ENCODE measurements around the gene LIPT2.

LIPT2 gene

DNA sequence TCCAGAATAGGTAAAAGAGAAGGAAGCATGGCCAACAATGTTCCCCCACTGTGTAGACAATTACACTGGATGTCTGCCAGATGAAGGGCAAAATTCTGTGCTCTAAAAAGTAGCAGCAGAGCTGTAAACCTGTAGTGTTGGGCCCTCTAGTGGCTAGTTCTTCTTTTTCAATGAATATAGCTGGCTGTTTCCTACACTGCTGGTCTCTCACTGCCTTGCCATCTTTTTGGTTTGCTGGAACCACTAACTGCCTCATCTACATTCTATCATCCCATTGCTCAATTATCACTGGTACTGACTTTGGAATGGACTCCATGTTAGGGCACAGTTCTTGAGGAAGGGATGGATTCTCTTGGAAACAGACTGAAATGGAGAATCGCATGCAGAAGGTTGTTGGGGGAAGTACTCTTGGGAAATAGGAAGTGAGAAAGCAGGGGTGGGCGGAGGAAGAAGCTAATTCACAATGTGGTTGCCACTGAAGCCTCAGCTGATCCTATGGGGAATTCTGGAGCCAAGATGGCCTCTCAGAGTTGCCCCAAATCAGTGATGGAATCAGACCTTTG lies 44.1 kb downstream of the LIPT2 start:
- peak overlapping the region; percentile 19 for H2AFZ ChIP-seq (ENCODE audit: low read length)
- H3K4me2 ChIP-seq (ENCODE audit: insufficient read depth, low read length, poor library complexity, severe bottlenecking) = no peak overlapping the region
- WGBS, 2 donors (ENCODE audit: extremely low coverage in 2 of 2, insufficient read length in 2 of 2, insufficient replicate concordance in 1 of 2) = no CpG with 5 or more reads among the region's 2 CpGs
- no peaks in the 10 kb centered on the region for H3K4me1 ChIP-seq (ENCODE audit: control insufficient read depth in 2 of 2, insufficient read depth in 1 of 2, low read depth in 1 of 2, low read length in 2 of 2)
- H3K18ac ChIP-seq (ENCODE audit: low read length) = no peak overlapping the region
- H3K36me3 ChIP-seq (replicated peaks in 1 of 2; ENCODE audit: control insufficient read depth in 2 of 2, insufficient read depth in 2 of 2, low read length in 2 of 2) = no peaks in the 10 kb centered on the region
- no peak overlapping the region for H3K23ac ChIP-seq (ENCODE audit: low read depth, low read length, poor library complexity)
- no peak overlapping the region for H3K9ac ChIP-seq (ENCODE audit: low read depth, low read length, poor library complexity)
- no peak overlapping the region for H4K91ac ChIP-seq (ENCODE audit: low read depth, low read length, poor library complexity)
- no peaks in the 10 kb centered on the region for H3K9me3 ChIP-seq (replicated peaks in 1 of 2; ENCODE audit: control insufficient read depth in 2 of 2, insufficient read depth in 1 of 2, low read depth in 1 of 2, low read length in 2 of 2)
- no peak overlapping the region for H2AK5ac ChIP-seq (ENCODE audit: low read depth, low read length)
- DNase-seq (ENCODE audit: low spot score) = peak; percentile 30
- no peak overlapping the region for H3K4me3 ChIP-seq (ENCODE audit: low read length in 2 of 2)
- H4K8ac ChIP-seq (ENCODE audit: low read depth, low read length) = no peak overlapping the region
- no peak overlapping the region for H2BK15ac ChIP-seq (ENCODE audit: low read length)
- no peaks in the 10 kb centered on the region for H3K79me1 ChIP-seq (ENCODE audit: low read depth, low read length)
- no peak overlapping the region for H2BK12ac ChIP-seq (ENCODE audit: low read length)
- no peak overlapping the region for H3K4ac ChIP-seq (ENCODE audit: low read length)
- no peak overlapping the region for H3K27ac ChIP-seq (replicated peaks; ENCODE audit: low read length)
- H2BK120ac ChIP-seq (ENCODE audit: low read depth, low read length) = no peak overlapping the region
- H2BK5ac ChIP-seq (ENCODE audit: low read length) = no peak overlapping the region
- peaks cover 0 to 7% (median 0%) of the 10 kb centered on the region in 3 experiments for H3K27me3 ChIP-seq (ENCODE audit: control insufficient read depth in 3 of 3, insufficient read depth in 3 of 3, low read depth in 1 of 3, low read length in 3 of 3)
- H3K14ac ChIP-seq (ENCODE audit: low read length) = no peak overlapping the region

DNA sequence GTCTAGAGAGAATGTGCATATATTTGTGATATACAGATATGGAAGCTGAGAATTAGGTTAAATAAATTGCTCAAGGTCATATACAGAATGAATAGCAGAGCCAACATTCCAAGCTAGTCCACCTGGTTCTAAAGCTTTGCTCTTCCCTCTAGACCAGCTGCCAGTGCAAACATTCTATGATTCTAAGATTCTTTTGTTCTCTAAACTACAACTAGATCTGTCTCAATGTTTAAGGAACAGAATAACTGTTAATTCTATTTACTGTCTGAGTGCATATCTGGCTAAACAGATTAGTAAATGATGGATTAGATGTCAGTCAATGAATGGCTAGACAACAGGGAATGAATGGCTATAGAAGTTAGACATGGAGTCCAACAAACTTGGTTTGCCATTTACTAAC lies 45.8 kb downstream of the LIPT2 start:
- Histone ChIP-seq H4K8ac (ENCODE audit: low read depth, low read length) (no peak overlapping the region), H3K9ac (ENCODE audit: low read depth, low read length, poor library complexity) (no peak overlapping the region), H3K14ac (ENCODE audit: low read length) (no peak overlapping the region), H3K4me1 (ENCODE audit: control insufficient read depth in 2 of 2, insufficient read depth in 1 of 2, low read depth in 1 of 2, low read length in 2 of 2) (peaks cover 0 to 2% of the 10 kb centered on the region in 2 donors), H3K27me3 (ENCODE audit: control insufficient read depth in 3 of 3, insufficient read depth in 3 of 3, low read depth in 1 of 3, low read length in 3 of 3) (peaks cover 0 to 7% (median 0%) of the 10 kb centered on the region in 3 experiments), H3K4ac (ENCODE audit: low read length) (no peak overlapping the region), H3K79me1 (ENCODE audit: low read depth, low read length) (no peaks in the 10 kb centered on the region), H2AFZ (ENCODE audit: low read length) (no peak overlapping the region), H3K4me2 (ENCODE audit: insufficient read depth, low read length, poor library complexity, severe bottlenecking) (no peak overlapping the region), H2BK5ac (ENCODE audit: low read length) (no peak overlapping the region), H2BK120ac (ENCODE audit: low read depth, low read length) (no peak overlapping the region), H2BK12ac (ENCODE audit: low read length) (no peak overlapping the region), H2AK5ac (ENCODE audit: low read depth, low read length) (no peak overlapping the region), H3K27ac (replicated peaks; ENCODE audit: low read length) (no peak overlapping the region), H3K18ac (ENCODE audit: low read length) (no peak overlapping the region), H3K36me3 (replicated peaks in 1 of 2; ENCODE audit: control insufficient read depth in 2 of 2, insufficient read depth in 2 of 2, low read length in 2 of 2) (no peaks in the 10 kb centered on the region), H3K23ac (ENCODE audit: low read depth, low read length, poor library complexity) (no peak overlapping the region), H3K9me3 (replicated peaks in 1 of 2; ENCODE audit: control insufficient read depth in 2 of 2, insufficient read depth in 1 of 2, low read depth in 1 of 2, low read length in 2 of 2) (no peaks in the 10 kb centered on the region), H4K91ac (ENCODE audit: low read depth, low read length, poor library complexity) (no peak overlapping the region), H2BK15ac (ENCODE audit: low read length) (no peak overlapping the region), H3K4me3 (ENCODE audit: low read length in 2 of 2) (no peak overlapping the region)
- no peak for DNase-seq (ENCODE audit: low spot score)

DNA sequence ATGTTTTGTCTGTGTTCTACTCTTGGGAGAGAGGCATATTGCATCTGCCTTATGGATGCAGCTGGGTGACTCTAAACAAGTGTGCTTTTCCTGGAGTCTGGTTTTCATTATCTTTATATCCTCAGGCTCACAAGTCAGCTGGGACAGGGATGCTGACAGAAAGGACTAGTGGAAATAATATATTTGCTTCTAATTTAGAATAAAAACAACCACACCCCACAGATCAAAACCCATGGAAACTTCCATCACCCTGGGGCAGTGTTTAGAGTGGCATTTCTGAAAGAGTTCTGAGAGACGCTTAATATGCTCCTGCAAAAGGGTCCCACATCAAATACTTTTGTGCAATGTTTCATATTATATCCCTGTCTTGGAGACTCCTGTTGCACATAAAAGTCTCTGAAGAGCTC lies 47.0 kb downstream of the LIPT2 start:
- no peak overlapping the region for H3K27ac ChIP-seq (replicated peaks; ENCODE audit: low read length)
- H3K4me2 ChIP-seq (ENCODE audit: insufficient read depth, low read length, poor library complexity, severe bottlenecking) = no peak overlapping the region
- no peak overlapping the region for H2BK15ac ChIP-seq (ENCODE audit: low read length)
- peaks cover 0 to 2% of the 10 kb centered on the region in 2 donors for H3K4me1 ChIP-seq (ENCODE audit: control insufficient read depth in 2 of 2, insufficient read depth in 1 of 2, low read depth in 1 of 2, low read length in 2 of 2)
- no peaks in the 10 kb centered on the region for H3K36me3 ChIP-seq (replicated peaks in 1 of 2; ENCODE audit: control insufficient read depth in 2 of 2, insufficient read depth in 2 of 2, low read length in 2 of 2)
- no peak overlapping the region for H2AFZ ChIP-seq (ENCODE audit: low read length)
- H3K9me3 ChIP-seq (replicated peaks in 1 of 2; ENCODE audit: control insufficient read depth in 2 of 2, insufficient read depth in 1 of 2, low read depth in 1 of 2, low read length in 2 of 2) = no peaks in the 10 kb centered on the region
- H3K14ac ChIP-seq (ENCODE audit: low read length) = no peak overlapping the region
- H3K79me1 ChIP-seq (ENCODE audit: low read depth, low read length) = no peaks in the 10 kb centered on the region
- H2BK120ac ChIP-seq (ENCODE audit: low read depth, low read length) = no peak overlapping the region
- no peak overlapping the region for H3K4ac ChIP-seq (ENCODE audit: low read length)
- H2AK5ac ChIP-seq (ENCODE audit: low read depth, low read length) = no peak overlapping the region
- H4K8ac ChIP-seq (ENCODE audit: low read depth, low read length) = no peak overlapping the region
- H2BK5ac ChIP-seq (ENCODE audit: low read length) = no peak overlapping the region
- no peak for DNase-seq (ENCODE audit: low spot score)
- no peak overlapping the region for H3K9ac ChIP-seq (ENCODE audit: low read depth, low read length, poor library complexity)
- no peak overlapping the region for H2BK12ac ChIP-seq (ENCODE audit: low read length)
- H3K18ac ChIP-seq (ENCODE audit: low read length) = no peak overlapping the region
- no CpG with 5 or more reads among the region's 1 CpG for WGBS, 2 donors (ENCODE audit: extremely low coverage in 2 of 2, insufficient read length in 2 of 2, insufficient replicate concordance in 1 of 2)
- H4K91ac ChIP-seq (ENCODE audit: low read depth, low read length, poor library complexity) = no peak overlapping the region
- H3K4me3 ChIP-seq (ENCODE audit: low read length in 2 of 2) = no peak overlapping the region
- H3K27me3 ChIP-seq (ENCODE audit: control insufficient read depth in 3 of 3, insufficient read depth in 3 of 3, low read depth in 1 of 3, low read length in 3 of 3) = peaks cover 0 to 7% (median 0%) of the 10 kb centered on the region in 3 experiments
- no peak overlapping the region for H3K23ac ChIP-seq (ENCODE audit: low read depth, low read length, poor library complexity)

DNA sequence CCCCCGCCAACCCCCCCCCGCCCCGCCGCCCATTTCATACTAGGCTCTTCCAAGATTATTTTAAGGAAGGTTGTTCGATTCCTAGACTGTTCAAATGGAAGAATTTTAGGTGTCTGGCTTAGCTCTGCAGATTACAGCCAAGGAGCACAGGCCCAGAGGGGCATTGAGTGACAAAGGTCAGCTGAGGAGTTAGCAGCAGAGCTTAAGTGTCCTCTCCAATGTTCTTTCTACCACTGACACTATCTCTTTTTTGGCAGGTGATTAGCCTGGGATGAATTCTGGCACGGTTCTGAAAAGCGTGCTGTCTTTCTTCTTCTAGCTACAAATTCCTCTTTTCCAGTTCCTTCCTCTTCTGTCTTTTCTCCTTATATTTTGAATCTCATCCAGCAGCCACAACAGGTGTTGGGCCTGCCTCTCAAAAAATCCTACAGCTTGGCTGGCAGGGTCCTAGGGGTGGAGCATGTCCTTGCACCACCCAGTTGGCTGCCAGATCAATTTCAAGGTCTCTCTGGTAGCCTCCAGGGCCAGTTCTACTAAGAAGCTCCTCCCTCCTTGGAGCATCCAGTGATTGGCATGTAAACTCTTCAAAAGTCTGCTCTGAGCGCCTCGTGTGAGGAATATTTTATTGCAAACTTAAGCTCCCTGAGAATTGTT lies 49.2 kb downstream of the LIPT2 start:
- no peak for DNase-seq (ENCODE audit: low spot score)
- no peak overlapping the region for H3K4me2 ChIP-seq (ENCODE audit: insufficient read depth, low read length, poor library complexity, severe bottlenecking)
- H2BK15ac ChIP-seq (ENCODE audit: low read length) = no peak overlapping the region
- no peaks in the 10 kb centered on the region for H3K79me1 ChIP-seq (ENCODE audit: low read depth, low read length)
- no peak overlapping the region for H3K4ac ChIP-seq (ENCODE audit: low read length)
- H2AFZ ChIP-seq (ENCODE audit: low read length) = no peak overlapping the region
- no peak overlapping the region for H3K9ac ChIP-seq (ENCODE audit: low read depth, low read length, poor library complexity)
- peaks cover 0 to 2% of the 10 kb centered on the region in 2 donors for H3K4me1 ChIP-seq (ENCODE audit: control insufficient read depth in 2 of 2, insufficient read depth in 1 of 2, low read depth in 1 of 2, low read length in 2 of 2)
- no peak overlapping the region for H3K4me3 ChIP-seq (ENCODE audit: low read length in 2 of 2)
- H2AK5ac ChIP-seq (ENCODE audit: low read depth, low read length) = no peak overlapping the region
- no peaks in the 10 kb centered on the region for H3K9me3 ChIP-seq (replicated peaks in 1 of 2; ENCODE audit: control insufficient read depth in 2 of 2, insufficient read depth in 1 of 2, low read depth in 1 of 2, low read length in 2 of 2)
- no peak overlapping the region for H3K18ac ChIP-seq (ENCODE audit: low read length)
- H3K27me3 ChIP-seq (ENCODE audit: control insufficient read depth in 3 of 3, insufficient read depth in 3 of 3, low read depth in 1 of 3, low read length in 3 of 3) = peaks cover 0 to 7% (median 0%) of the 10 kb centered on the region in 3 experiments
- H3K14ac ChIP-seq (ENCODE audit: low read length) = no peak overlapping the region
- H2BK5ac ChIP-seq (ENCODE audit: low read length) = no peak overlapping the region
- H2BK12ac ChIP-seq (ENCODE audit: low read length) = no peak overlapping the region
- H4K8ac ChIP-seq (ENCODE audit: low read depth, low read length) = no peak overlapping the region
- no peak overlapping the region for H2BK120ac ChIP-seq (ENCODE audit: low read depth, low read length)
- no peak overlapping the region for H3K23ac ChIP-seq (ENCODE audit: low read depth, low read length, poor library complexity)
- no peaks in the 10 kb centered on the region for H3K36me3 ChIP-seq (replicated peaks in 1 of 2; ENCODE audit: control insufficient read depth in 2 of 2, insufficient read depth in 2 of 2, low read length in 2 of 2)
- H4K91ac ChIP-seq (ENCODE audit: low read depth, low read length, poor library complexity) = no peak overlapping the region
- no CpG with 5 or more reads among the region's 9 CpGs for WGBS, 2 donors (ENCODE audit: extremely low coverage in 2 of 2, insufficient read length in 2 of 2, insufficient replicate concordance in 1 of 2)
- no peak overlapping the region for H3K27ac ChIP-seq (replicated peaks; ENCODE audit: low read length)

Data from neuronal stem cell (in vitro differentiated cells).